GM12865 (cell line): ENCODE measurements around the gene NDRG4.

Experiments used
- DNase-seq: peaks from one replicate; pipeline ENCODE4 v3.0.0; 2010; ENCODE audit warnings: low read depth
- H3K4me3 ChIP-seq: 2 replicates; pipeline ENCODE4 v1.5.1; 2011; ENCODE audit warnings: mild to moderate bottlenecking, low read depth, low read length, control low read depth
- CTCF ChIP-seq: IDR thresholded peaks from 2 replicates; pipeline ENCODE4 v1.5.1; 2011; ENCODE audit warnings: low read length, control low read depth, low read depth, inconsistent platforms; ENCODE audit not compliant: insufficient read depth; ENCODE audit errors: missing control alignments

NDRG4 gene

GRCh38 chr16:58501242-58502131 lies 1.5 kb downstream of the NDRG4 start:
- peak; percentile 40 for DNase-seq
- TF ChIP-seq CTCF, result no peak
- no peak overlapping the region for H3K4me3 ChIP-seq

GRCh38 chr16:58502217-58502921 lies 2.4 kb downstream of the NDRG4 start:
- no peak for TF ChIP-seq CTCF
- no peak overlapping the region for H3K4me3 ChIP-seq
- no peak for DNase-seq

- no peak for TF ChIP-seq CTCF
- DNase-seq, result no peak
- no peak overlapping the region for H3K4me3 ChIP-seq
Measured at GRCh38 chr16:58503166-58503862, 3.4 kb downstream of the NDRG4 start.

GRCh38 chr16:58503863-58504688 lies 4.1 kb downstream of the NDRG4 start:
- no peak for DNase-seq
- no peak overlapping the region for H3K4me3 ChIP-seq
- TF ChIP-seq CTCF, result no peak

GRCh38 chr16:58506241-58507194 lies 6.6 kb downstream of the NDRG4 start:
- no peak overlapping the region for H3K4me3 ChIP-seq
- no peak for DNase-seq
- peak; percentile 4 for TF ChIP-seq CTCF
